Kidney epithelial cell (primary cell): ENCODE results near the gene OR5K2. TPM values are rescaled to one million over a fixed set of nuclear protein-coding genes. Genes with fewer than 3 reads are reported as not detected.
A peak's percentile ranks its signal among the peaks of the same experiment; 100 is the strongest.

Experiments
- DNase-seq: peaks from one replicate; pipeline ENCODE4 v3.0.0-alpha.2; 2010; ENCODE audit warnings: low read depth
- H3K27me3 ChIP-seq: 2 replicates; pipeline ENCODE4 v1.6.0; 2011; ENCODE audit warnings: low read length; ENCODE audit not compliant: control insufficient read depth, insufficient read depth
- H3K36me3 ChIP-seq: 2 replicates; pipeline ENCODE4 v1.5.1; 2011; ENCODE audit warnings: low read length; ENCODE audit not compliant: control insufficient read depth, insufficient read depth
- H3K4me3 ChIP-seq: 2 replicates; pipeline ENCODE4 v1.5.1; 2011; ENCODE audit warnings: low read depth, mild to moderate bottlenecking, control low read depth, low read length
- CTCF ChIP-seq: IDR thresholded peaks from 2 replicates; pipeline ENCODE4 v1.5.1; 2011; ENCODE audit warnings: mild to moderate bottlenecking, moderate library complexity, low read length, control low read depth, inconsistent platforms; ENCODE audit not compliant: insufficient read depth, poor library complexity, severe bottlenecking
- total RNA-seq: library from RNA; depleted of rRNA; stranded (reverse); fragments of >200 nt; gene quantifications from 2 replicates; pipeline ENCODE4 v1.2.3, GENCODE V29; 2015

The OR5K2 gene
- total RNA-seq, 1 donor from 2014 or later, result not detected

GRCh38 chr3:98514948-98515347, 17.5 kb downstream of the OR5K2 start:
- H3K4me3 ChIP-seq, result no peak overlapping the region
- no peaks in the 10 kb centered on the region for H3K36me3 ChIP-seq
- no peak for TF ChIP-seq CTCF
- no peaks in the 10 kb centered on the region for H3K27me3 ChIP-seq
- no peak for DNase-seq

DNA sequence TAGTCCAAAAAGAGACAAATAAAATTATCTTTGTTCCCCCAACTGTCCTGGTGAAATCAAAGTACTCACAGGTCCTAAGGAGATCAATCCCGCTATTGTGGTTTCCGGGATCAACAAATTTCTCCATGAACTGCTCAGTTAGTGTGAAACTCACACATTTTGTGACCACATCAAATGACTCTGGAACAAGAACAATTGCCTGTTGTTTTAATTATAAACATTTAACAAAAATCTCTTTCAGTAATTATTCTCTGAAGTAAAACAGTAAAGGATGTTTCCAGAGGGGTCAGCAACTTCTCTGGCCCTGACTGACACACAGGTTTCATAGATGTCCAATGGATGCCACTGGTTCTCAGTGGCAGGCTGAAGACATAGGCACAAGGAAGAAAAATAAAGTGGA, 21.3 kb downstream of the OR5K2 start:
- DNase-seq, result no peak
- H3K4me3 ChIP-seq, result no peak overlapping the region
- no peaks in the 10 kb centered on the region for H3K27me3 ChIP-seq
- no peak for TF ChIP-seq CTCF
- no peaks in the 10 kb centered on the region for H3K36me3 ChIP-seq

GRCh38 chr3:98519351-98519750, 21.9 kb downstream of the OR5K2 start:
- no peaks in the 10 kb centered on the region for H3K36me3 ChIP-seq
- no peak for TF ChIP-seq CTCF
- no peak for DNase-seq
- H3K4me3 ChIP-seq, result no peak overlapping the region
- H3K27me3 ChIP-seq, result no peaks in the 10 kb centered on the region

DNA sequence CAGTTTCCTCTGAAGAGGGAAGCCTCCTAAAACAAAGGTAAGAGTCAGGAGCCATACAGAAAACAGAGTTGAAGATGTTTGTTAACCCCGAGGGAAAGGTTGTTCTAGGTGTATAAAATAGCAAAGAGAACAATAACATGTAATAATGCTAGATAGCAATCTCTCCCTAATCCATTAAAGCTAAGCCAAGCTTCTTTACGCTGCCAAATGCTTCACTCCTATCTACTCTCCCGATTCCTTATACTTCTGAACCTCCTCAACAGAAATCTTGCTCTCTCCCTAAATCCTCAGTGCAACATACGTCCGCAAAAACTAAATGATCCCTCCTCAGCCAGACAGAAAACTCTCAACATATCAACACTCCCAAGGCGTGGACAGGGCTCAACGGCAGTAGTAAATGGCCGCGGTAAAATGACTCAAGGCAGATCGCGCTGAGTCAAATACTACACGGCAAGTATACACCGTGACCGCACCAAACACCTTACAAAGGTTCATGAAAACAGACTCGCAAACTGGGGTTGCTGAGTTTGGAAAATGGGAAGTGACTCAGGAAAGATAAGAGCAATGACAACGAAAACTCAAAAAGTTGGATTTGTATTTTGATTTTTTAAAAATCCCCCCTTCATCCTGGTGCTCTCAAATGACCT, 24.5 kb downstream of the OR5K2 start:
- TF ChIP-seq CTCF, result no peak
- DNase-seq, result peak; percentile 44
- H3K4me3 ChIP-seq, result peak overlapping the region; percentile 72
- H3K36me3 ChIP-seq, result no peaks in the 10 kb centered on the region
- H3K27me3 ChIP-seq, result no peaks in the 10 kb centered on the region

DNA sequence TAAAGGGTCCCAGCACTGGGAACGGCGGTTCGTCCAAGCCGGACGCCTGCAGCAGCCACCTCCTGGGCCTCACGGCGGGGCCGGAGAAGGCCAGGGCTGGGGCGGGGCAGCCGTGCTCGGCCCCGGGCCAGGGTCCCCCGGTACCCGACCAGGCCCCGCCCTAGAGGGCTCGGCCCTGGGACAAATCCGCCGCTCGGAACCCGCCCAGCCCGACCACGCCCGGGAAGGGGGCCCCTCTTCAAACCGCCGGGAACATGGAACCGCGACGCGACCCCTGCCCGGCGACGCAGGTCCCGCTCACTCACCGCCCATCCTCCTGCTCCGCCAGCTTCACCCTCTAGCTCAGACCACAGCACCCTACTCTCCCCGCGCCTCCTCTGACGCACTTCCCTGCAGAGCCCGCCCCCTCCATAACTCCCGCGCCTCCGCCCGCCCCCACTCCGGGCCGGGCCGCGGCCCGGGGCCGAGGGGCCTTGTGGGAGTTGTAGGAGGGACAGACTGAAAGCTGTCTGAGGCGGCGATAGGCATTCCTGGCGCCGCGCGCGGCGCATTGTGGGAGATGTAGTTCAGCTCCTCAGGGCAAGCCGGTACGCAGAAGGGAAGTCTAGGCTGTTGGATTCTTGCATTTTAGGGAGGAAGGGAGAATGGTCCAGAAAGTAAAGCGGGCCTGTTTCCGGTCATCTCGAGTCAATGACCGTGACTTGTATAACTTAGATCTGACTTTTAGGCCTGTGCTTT, 25.2 kb downstream of the OR5K2 start, which contains the start of gene CLDND1:
TSS of gene CLDND1 (minus strand) at position 359 of the 738 bp plus-strand sequence. CDS start 1,478 bp downstream, outside the sequence.
- TF ChIP-seq CTCF, result no peak
- H3K27me3 ChIP-seq, result no peaks in the 10 kb centered on the region
- H3K4me3 ChIP-seq, result peak within 1 kb of the TSS; percentile 72
- peak; percentile 84 for DNase-seq
- no peaks in the 10 kb centered on the region for H3K36me3 ChIP-seq
